ENCODE data around the gene PPIH. TPM values are rescaled to one million over a fixed set of nuclear protein-coding genes. Genes with fewer than 3 reads are reported as not detected.

Gene PPIH
- total RNA-seq, 1 donor, result 18.0 TPM

Other genes with a start within 250 kb of the PPIH start
- gene ZMYND12, start 202.4 kb upstream of the PPIH start, total RNA-seq, result 4.3 TPM
- gene PPCS, start 201.9 kb upstream of the PPIH start, total RNA-seq, result 49.5 TPM
- 1.3 TPM for gene CCDC30, start 195.1 kb upstream of the PPIH start, total RNA-seq
- 347 TPM for gene YBX1, start 24.0 kb downstream of the PPIH start, total RNA-seq
- under 0.01 TPM for gene CLDN19, start 81.8 kb downstream of the PPIH start, total RNA-seq
- 62.7 TPM for gene P3H1, start 108.6 kb downstream of the PPIH start, total RNA-seq
- gene C1orf50, start 108.8 kb downstream of the PPIH start, total RNA-seq, result 2.4 TPM
- under 0.01 TPM for gene TMEM269, start 126.6 kb downstream of the PPIH start, total RNA-seq
- gene ERMAP, start 158.7 kb downstream of the PPIH start, total RNA-seq, result 9.7 TPM
- 7.0 TPM for gene SVBP, start 159.0 kb downstream of the PPIH start, total RNA-seq
- gene ZNF691, start 188.2 kb downstream of the PPIH start, total RNA-seq, result 14.8 TPM